Neural progenitor cell (in vitro differentiated cells): ENCODE data around the gene THSD4. TPM values are rescaled to one million over a fixed set of nuclear protein-coding genes. Genes with fewer than 3 reads are reported as not detected.

Source experiments
- DNase-seq: peaks from one replicate; pipeline ENCODE4 v3.0.0-alpha.2; 2016; ENCODE audit warnings: low spot score
- H2AFZ ChIP-seq: fragments of 200-600 bp; sonication (generic); replicated peaks from 2 replicates; pipeline ENCODE4 v1.6.1; 2016; ENCODE audit warnings: antibody characterized with exemption
- H3F3A ChIP-seq: fragments of 200-600 bp; sonication (generic); 2 replicates; pipeline ENCODE4 v1.6.1; 2016; ENCODE audit warnings: antibody characterized with exemption, low read depth
- H3K27ac ChIP-seq: fragments of 200-600 bp; sonication (generic); 2 replicates; pipeline ENCODE4 v1.5.1; 2016; ENCODE audit warnings: mild to moderate bottlenecking
- H3K27me3 ChIP-seq: fragments of 200-600 bp; sonication (generic); 2 replicates; pipeline ENCODE4 v1.6.1; 2016; ENCODE audit warnings: mild to moderate bottlenecking, moderate library complexity
- H3K36me3 ChIP-seq: fragments of 200-600 bp; sonication (generic); 2 replicates; pipeline ENCODE4 v1.5.1; 2016
- H3K4me1 ChIP-seq: fragments of 200-600 bp; sonication (generic); 2 replicates; pipeline ENCODE4 v1.6.1; 2016; ENCODE audit warnings: mixed run types
- H3K4me2 ChIP-seq: fragments of 200-600 bp; sonication (generic); 2 replicates; pipeline ENCODE4 v1.6.1; 2016
- H3K4me3 ChIP-seq: fragments of 200-600 bp; sonication (generic); 2 replicates; pipeline ENCODE4 v1.5.1; 2016
- H3K79me2 ChIP-seq: fragments of 200-600 bp; sonication (generic); 2 replicates; pipeline ENCODE4 v1.6.1; 2016; ENCODE audit warnings: low read depth
- H3K9ac ChIP-seq: fragments of 200-600 bp; sonication (generic); 2 replicates; pipeline ENCODE4 v1.6.1; 2016
- H3K9me3 ChIP-seq: fragments of 200-600 bp; sonication (generic); 2 replicates; pipeline ENCODE4 v1.5.1; 2016; ENCODE audit warnings: low read depth
- H4K20me1 ChIP-seq: fragments of 200-600 bp; sonication (generic); 2 replicates; pipeline ENCODE4 v1.6.1; 2016; ENCODE audit warnings: low read depth
- H3K27ac Mint-ChIP-seq: 3 replicates; pipeline ENCODE4 v1.8.0; 2021; ENCODE audit warnings: mixed read lengths
- H3K27me3 Mint-ChIP-seq: 2 replicates; pipeline ENCODE4 v1.8.0; 2022; ENCODE audit warnings: low read depth, mild to moderate bottlenecking, inconsistent platforms, moderate library complexity, mixed read lengths; ENCODE audit not compliant: insufficient read depth
- H3K36me3 Mint-ChIP-seq: 3 replicates; pipeline ENCODE4 v1.8.0; 2021; ENCODE audit warnings: mixed read lengths
- H3K4me1 Mint-ChIP-seq: 3 replicates; pipeline ENCODE4 v1.8.0; 2021; ENCODE audit warnings: mixed read lengths
- H3K4me3 Mint-ChIP-seq: 3 replicates; pipeline ENCODE4 v1.8.0; 2021; ENCODE audit warnings: mild to moderate bottlenecking, moderate library complexity, mixed read lengths
- H3K9me3 Mint-ChIP-seq: 3 replicates; pipeline ENCODE4 v1.8.0; 2020; ENCODE audit warnings: mixed read lengths
- CTCF ChIP-seq: fragments of 200-600 bp; sonication (generic); IDR thresholded peaks from 2 replicates; pipeline ENCODE4 v1.5.1; 2017; ENCODE audit warnings: antibody characterized with exemption, mild to moderate bottlenecking
- EZH2 ChIP-seq: fragments of 200-600 bp; sonication (generic); IDR thresholded peaks from 2 replicates; pipeline ENCODE4 v1.6.1; 2017; ENCODE audit warnings: antibody characterized with exemption, mild to moderate bottlenecking, moderate library complexity
- EZH2phosphoT487 ChIP-seq: fragments of 200-600 bp; sonication (generic); IDR thresholded peaks from 2 replicates; pipeline ENCODE4 v1.6.1; 2017; ENCODE audit warnings: antibody characterized with exemption
- total RNA-seq: library from RNA; depleted of rRNA; stranded (reverse); fragments of >200 nt; gene quantifications from 2 replicates; pipeline ENCODE4 v1.2.3, GENCODE V29; 2015; ENCODE audit warnings: low replicate concordance

The THSD4 gene
- total RNA-seq, 1 donor from 2014 or later, result 2.4 TPM

- Mint-ChIP-seq H3K27me3 (no peaks in the 10 kb centered on the region), H3K9me3 (no peaks in the 10 kb centered on the region), H3K4me1 (no peaks in the 10 kb centered on the region), H3K4me3 (no peak overlapping the region), H3K27ac (no peak overlapping the region), H3K36me3 (no peaks in the 10 kb centered on the region)
- no peak overlapping the region for H3K9ac ChIP-seq
- no peaks in the 10 kb centered on the region for H3K4me1 ChIP-seq
- H3K27me3 ChIP-seq, result no peaks in the 10 kb centered on the region
- H3K79me2 ChIP-seq, result no peaks in the 10 kb centered on the region
- DNase-seq, result no peak
- H2AFZ ChIP-seq, result no peak overlapping the region
- H3K36me3 ChIP-seq, result no peaks in the 10 kb centered on the region
- no peak for TF ChIP-seq EZH2phosphoT487
- TF ChIP-seq EZH2, result no peak
- TF ChIP-seq CTCF, result no peak
- H3K9me3 ChIP-seq, result no peaks in the 10 kb centered on the region
- no peak overlapping the region for H3K4me2 ChIP-seq
- no peaks in the 10 kb centered on the region for H3F3A ChIP-seq
- no peaks in the 10 kb centered on the region for H4K20me1 ChIP-seq
- no peak overlapping the region for H3K4me3 ChIP-seq
- H3K27ac ChIP-seq, result no peak overlapping the region
Observed at GRCh38 chr15:71656425-71656824, 541.2 kb downstream of the THSD4 start.

- Histone ChIP-seq H4K20me1 (no peaks in the 10 kb centered on the region), H3K27me3 (no peaks in the 10 kb centered on the region), H3K36me3 (no peaks in the 10 kb centered on the region), H3K4me3 (no peak overlapping the region), H2AFZ (no peak overlapping the region), H3K27ac (no peak overlapping the region), H3F3A (no peaks in the 10 kb centered on the region), H3K79me2 (no peaks in the 10 kb centered on the region), H3K4me1 (no peaks in the 10 kb centered on the region), H3K9me3 (no peaks in the 10 kb centered on the region), H3K4me2 (no peak overlapping the region), H3K9ac (no peak overlapping the region)
- no peaks in the 10 kb centered on the region for H3K27me3 Mint-ChIP-seq
- no peak overlapping the region for H3K27ac Mint-ChIP-seq
- H3K36me3 Mint-ChIP-seq, result no peaks in the 10 kb centered on the region
- no peak for TF ChIP-seq EZH2phosphoT487
- TF ChIP-seq EZH2, result no peak
- TF ChIP-seq CTCF, result no peak
- no peak overlapping the region for H3K4me3 Mint-ChIP-seq
- H3K4me1 Mint-ChIP-seq, result no peaks in the 10 kb centered on the region
- no peak for DNase-seq
- no peaks in the 10 kb centered on the region for H3K9me3 Mint-ChIP-seq
Observed at GRCh38 chr15:71657141-71657540, 541.9 kb downstream of the THSD4 start.

GRCh38 chr15:71658036-71658435 lies 542.8 kb downstream of the THSD4 start:
- Histone ChIP-seq H3K9ac (no peak overlapping the region), H4K20me1 (no peaks in the 10 kb centered on the region), H3K4me3 (no peak overlapping the region), H3K4me1 (no peaks in the 10 kb centered on the region), H3F3A (no peaks in the 10 kb centered on the region), H3K27ac (no peak overlapping the region), H3K9me3 (no peaks in the 10 kb centered on the region), H3K4me2 (no peak overlapping the region), H3K79me2 (no peaks in the 10 kb centered on the region), H3K36me3 (no peaks in the 10 kb centered on the region), H3K27me3 (no peaks in the 10 kb centered on the region), H2AFZ (no peak overlapping the region)
- H3K4me1 Mint-ChIP-seq, result no peaks in the 10 kb centered on the region
- H3K9me3 Mint-ChIP-seq, result no peaks in the 10 kb centered on the region
- H3K27ac Mint-ChIP-seq, result no peak overlapping the region
- H3K4me3 Mint-ChIP-seq, result no peak overlapping the region
- no peaks in the 10 kb centered on the region for H3K36me3 Mint-ChIP-seq
- no peaks in the 10 kb centered on the region for H3K27me3 Mint-ChIP-seq
- no peak for DNase-seq
- no peak for TF ChIP-seq CTCF
- TF ChIP-seq EZH2phosphoT487, result no peak
- no peak for TF ChIP-seq EZH2
